ENCODE results near the gene PDK1. TPM values are rescaled to one million over a fixed set of nuclear protein-coding genes. Genes with fewer than 3 reads are reported as not detected.

PDK1 gene
- total RNA-seq, 1 donor, result 26.8 TPM

DNA sequence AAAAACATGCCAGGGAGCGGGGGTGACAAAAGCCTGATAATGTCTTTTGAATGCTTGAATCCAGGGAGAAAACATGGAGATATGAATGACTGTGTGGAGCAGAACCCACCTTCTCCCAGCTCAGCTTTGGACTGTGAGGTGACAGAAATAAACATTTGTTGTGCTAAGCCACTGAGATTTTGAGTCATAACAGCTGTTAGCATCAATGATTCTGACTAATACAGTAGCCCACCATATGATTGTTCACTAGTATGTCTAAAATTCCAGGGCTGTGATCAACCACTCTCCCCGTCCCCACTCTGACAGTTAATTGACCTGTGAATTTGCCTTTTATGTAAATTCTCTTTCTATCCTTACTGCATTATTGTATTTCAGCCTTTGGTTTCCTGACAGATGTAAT is 69.1 kb downstream of the PDK1 start:
- no peaks in the 10 kb centered on the region for H4K20me1 ChIP-seq (ENCODE audit: insufficient read depth, low read length)
- TF ChIP-seq, protein P1, sequence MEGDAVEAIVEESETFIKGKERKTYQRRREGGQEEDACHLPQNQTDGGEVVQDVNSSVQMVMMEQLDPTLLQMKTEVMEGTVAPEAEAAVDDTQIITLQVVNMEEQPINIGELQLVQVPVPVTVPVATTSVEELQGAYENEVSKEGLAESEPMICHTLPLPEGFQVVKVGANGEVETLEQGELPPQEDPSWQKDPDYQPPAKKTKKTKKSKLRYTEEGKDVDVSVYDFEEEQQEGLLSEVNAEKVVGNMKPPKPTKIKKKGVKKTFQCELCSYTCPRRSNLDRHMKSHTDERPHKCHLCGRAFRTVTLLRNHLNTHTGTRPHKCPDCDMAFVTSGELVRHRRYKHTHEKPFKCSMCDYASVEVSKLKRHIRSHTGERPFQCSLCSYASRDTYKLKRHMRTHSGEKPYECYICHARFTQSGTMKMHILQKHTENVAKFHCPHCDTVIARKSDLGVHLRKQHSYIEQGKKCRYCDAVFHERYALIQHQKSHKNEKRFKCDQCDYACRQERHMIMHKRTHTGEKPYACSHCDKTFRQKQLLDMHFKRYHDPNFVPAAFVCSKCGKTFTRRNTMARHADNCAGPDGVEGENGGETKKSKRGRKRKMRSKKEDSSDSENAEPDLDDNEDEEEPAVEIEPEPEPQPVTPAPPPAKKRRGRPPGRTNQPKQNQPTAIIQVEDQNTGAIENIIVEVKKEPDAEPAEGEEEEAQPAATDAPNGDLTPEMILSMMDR (IDR thresholded peaks at IDR 0.05; ENCODE audit: extremely low read depth, low read depth, low read length), result no peak
- no peaks in the 10 kb centered on the region for H3K9me3 ChIP-seq (ENCODE audit: low read depth, low read length)
- H3K4me3 ChIP-seq (ENCODE audit: insufficient read depth, low read length), result no peak overlapping the region
- H3K4me1 ChIP-seq (ENCODE audit: insufficient read depth, low read length), result peaks cover 13% of the 10 kb centered on the region
- H3K27me3 ChIP-seq (ENCODE audit: insufficient read depth, low read length), result no peaks in the 10 kb centered on the region
- no peak overlapping the region for H2AFZ ChIP-seq (ENCODE audit: low read length)
- H3K36me3 ChIP-seq (ENCODE audit: insufficient read depth, low read length), result no peaks in the 10 kb centered on the region
- H3K27ac ChIP-seq (ENCODE audit: low read depth, low read length), result no peak overlapping the region
- no peak overlapping the region for H3K4me2 ChIP-seq (ENCODE audit: insufficient read depth, low read length)
- DNase-seq (ENCODE audit: insufficient read length, low spot score, missing footprints), result no peak
- no peaks in the 10 kb centered on the region for H3K79me2 ChIP-seq (ENCODE audit: insufficient read depth, low read length)

DNA sequence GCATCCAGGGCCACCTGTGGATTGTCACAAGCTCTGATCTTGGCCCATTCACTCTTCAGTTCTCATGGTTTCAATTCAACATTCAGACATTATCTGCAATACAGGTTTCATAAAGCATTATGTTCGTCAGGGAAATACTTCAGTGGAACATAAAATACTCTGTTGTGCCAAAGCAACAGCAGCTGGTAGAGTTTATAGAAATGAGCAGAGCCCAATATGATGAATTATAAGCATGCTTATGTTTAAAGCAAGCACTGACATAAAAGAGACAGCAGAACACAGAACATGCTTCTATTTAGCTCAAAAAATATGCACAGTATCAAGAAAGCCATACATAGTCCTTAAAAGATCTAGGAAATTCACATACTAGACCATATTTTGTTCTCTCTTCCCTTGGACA is 71.3 kb downstream of the PDK1 start:
- Histone ChIP-seq H3K27me3 (ENCODE audit: insufficient read depth, low read length) (no peaks in the 10 kb centered on the region), H3K27ac (ENCODE audit: low read depth, low read length) (no peak overlapping the region), H2AFZ (ENCODE audit: low read length) (no peak overlapping the region), H4K20me1 (ENCODE audit: insufficient read depth, low read length) (no peaks in the 10 kb centered on the region), H3K4me1 (ENCODE audit: insufficient read depth, low read length) (peaks cover 13% of the 10 kb centered on the region), H3K4me3 (ENCODE audit: insufficient read depth, low read length) (no peak overlapping the region), H3K4me2 (ENCODE audit: insufficient read depth, low read length) (no peak overlapping the region), H3K79me2 (ENCODE audit: insufficient read depth, low read length) (no peaks in the 10 kb centered on the region), H3K36me3 (ENCODE audit: insufficient read depth, low read length) (no peaks in the 10 kb centered on the region), H3K9me3 (ENCODE audit: low read depth, low read length) (no peaks in the 10 kb centered on the region)
- TF ChIP-seq, protein P1 (IDR thresholded peaks at IDR 0.05; ENCODE audit: extremely low read depth, low read depth, low read length), result no peak
- DNase-seq (ENCODE audit: insufficient read length, low spot score, missing footprints), result no peak

DNA sequence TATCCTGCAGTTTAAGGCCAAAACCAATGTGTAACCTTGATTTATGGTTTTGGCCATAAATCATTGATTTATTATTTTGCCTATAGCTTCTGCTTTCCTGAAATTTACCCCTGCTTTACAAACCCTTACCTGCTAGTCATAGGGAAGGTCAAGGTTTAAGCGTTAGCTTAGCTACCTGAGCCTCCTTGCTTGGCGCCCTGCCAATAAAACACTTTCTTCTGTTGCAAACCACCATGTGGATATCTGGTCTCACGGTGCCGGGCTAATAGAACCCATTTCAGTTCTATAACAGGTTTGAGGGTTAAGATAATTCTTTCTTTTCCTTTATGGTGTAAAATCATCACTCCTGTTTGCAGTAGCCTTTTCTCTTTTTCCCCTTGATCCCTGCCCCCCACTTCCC is 72.2 kb downstream of the PDK1 start:
- H3K27me3 ChIP-seq (ENCODE audit: insufficient read depth, low read length), result no peaks in the 10 kb centered on the region
- H2AFZ ChIP-seq (ENCODE audit: low read length), result no peak overlapping the region
- TF ChIP-seq, protein P1 (IDR thresholded peaks at IDR 0.05; ENCODE audit: extremely low read depth, low read depth, low read length), result no peak
- H3K4me1 ChIP-seq (ENCODE audit: insufficient read depth, low read length), result peaks cover 11% of the 10 kb centered on the region
- H3K4me3 ChIP-seq (ENCODE audit: insufficient read depth, low read length), result no peak overlapping the region
- H3K36me3 ChIP-seq (ENCODE audit: insufficient read depth, low read length), result no peaks in the 10 kb centered on the region
- H3K4me2 ChIP-seq (ENCODE audit: insufficient read depth, low read length), result no peak overlapping the region
- no peaks in the 10 kb centered on the region for H3K79me2 ChIP-seq (ENCODE audit: insufficient read depth, low read length)
- no peaks in the 10 kb centered on the region for H3K9me3 ChIP-seq (ENCODE audit: low read depth, low read length)
- DNase-seq (ENCODE audit: insufficient read length, low spot score, missing footprints), result no peak
- no peak overlapping the region for H3K27ac ChIP-seq (ENCODE audit: low read depth, low read length)
- no peaks in the 10 kb centered on the region for H4K20me1 ChIP-seq (ENCODE audit: insufficient read depth, low read length)

DNA sequence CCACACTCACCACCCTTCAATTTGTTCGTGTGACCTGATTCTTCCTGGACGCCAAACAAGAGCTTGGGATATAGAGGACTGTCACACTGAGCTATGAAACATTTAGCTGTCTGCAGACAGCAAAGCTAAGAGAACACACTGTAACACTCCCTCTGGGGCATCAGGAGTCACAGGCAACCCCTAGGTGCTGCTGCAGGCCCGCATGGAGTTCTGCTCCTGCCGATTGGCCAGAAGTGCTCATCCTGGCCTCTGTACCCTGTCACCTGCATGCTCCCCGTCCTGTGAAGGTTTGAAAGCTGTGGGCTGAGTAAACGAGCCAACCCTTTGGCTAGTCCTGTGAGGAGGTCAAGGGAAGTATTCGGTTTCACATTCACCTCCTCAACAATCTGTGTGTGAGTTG is 73.7 kb downstream of the PDK1 start:
- no peak overlapping the region for H3K4me3 ChIP-seq (ENCODE audit: insufficient read depth, low read length)
- H2AFZ ChIP-seq (ENCODE audit: low read length), result no peak overlapping the region
- no peak for DNase-seq (ENCODE audit: insufficient read length, low spot score, missing footprints)
- H3K36me3 ChIP-seq (ENCODE audit: insufficient read depth, low read length), result no peaks in the 10 kb centered on the region
- no peak overlapping the region for H3K27ac ChIP-seq (ENCODE audit: low read depth, low read length)
- H3K79me2 ChIP-seq (ENCODE audit: insufficient read depth, low read length), result no peaks in the 10 kb centered on the region
- no peaks in the 10 kb centered on the region for H3K9me3 ChIP-seq (ENCODE audit: low read depth, low read length)
- H4K20me1 ChIP-seq (ENCODE audit: insufficient read depth, low read length), result no peaks in the 10 kb centered on the region
- TF ChIP-seq, protein P1 (IDR thresholded peaks at IDR 0.05; ENCODE audit: extremely low read depth, low read depth, low read length), result no peak
- H3K27me3 ChIP-seq (ENCODE audit: insufficient read depth, low read length), result no peaks in the 10 kb centered on the region
- H3K4me1 ChIP-seq (ENCODE audit: insufficient read depth, low read length), result no peaks in the 10 kb centered on the region
- H3K4me2 ChIP-seq (ENCODE audit: insufficient read depth, low read length), result no peak overlapping the region
